Measurements from ENCODE around the gene SLC24A3.

Gene SLC24A3

GRCh38 chr20:19431316-19431700, 218.9 kb downstream of the SLC24A3 start:
- Mint-ChIP-seq H3K4me1 (peaks cover 82% of the 10 kb centered on the region), H3K27me3 (ENCODE audit: low read depth, poor library complexity) (peaks cover 3% of the 10 kb centered on the region), H3K36me3 (ENCODE audit: low read depth) (no peaks in the 10 kb centered on the region), H3K4me3 (no peak overlapping the region), H3K9me3 (no peaks in the 10 kb centered on the region), H3K27ac (no peak overlapping the region)
- no peak for TF ChIP-seq CTCF (IDR thresholded peaks at IDR 0.05)
- DNase-seq = no peak

DNA sequence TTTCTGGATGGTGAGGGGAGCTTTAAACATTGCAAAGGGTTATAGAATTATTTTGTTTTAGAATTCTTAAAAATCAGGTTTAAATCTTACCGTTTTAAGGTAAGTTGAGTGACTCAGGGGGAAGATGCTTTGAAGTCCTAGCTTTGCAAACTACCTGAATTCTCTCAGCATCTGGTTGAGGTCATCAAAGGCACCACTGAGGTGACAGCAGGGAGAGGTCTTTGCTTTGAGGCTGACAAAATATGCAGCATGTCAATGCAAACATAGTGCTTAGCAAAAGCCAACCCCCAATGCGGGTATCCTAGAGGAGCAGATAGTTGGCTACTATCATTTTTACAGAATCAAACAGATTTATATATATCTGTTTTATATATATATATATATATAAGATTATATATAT, 219.5 kb downstream of the SLC24A3 start:
- Mint-ChIP-seq H3K4me3 (no peak overlapping the region), H3K4me1 (peaks cover 77% of the 10 kb centered on the region), H3K27me3 (ENCODE audit: low read depth, poor library complexity) (peaks cover 5% of the 10 kb centered on the region), H3K36me3 (ENCODE audit: low read depth) (no peaks in the 10 kb centered on the region), H3K9me3 (peaks cover 3% of the 10 kb centered on the region), H3K27ac (no peak overlapping the region)
- no peak for DNase-seq
- TF ChIP-seq CTCF (IDR thresholded peaks at IDR 0.05) = no peak

- DNase-seq = no peak
- Mint-ChIP-seq H3K36me3 (ENCODE audit: low read depth) (no peaks in the 10 kb centered on the region), H3K4me1 (peaks cover 62% of the 10 kb centered on the region), H3K27ac (peak overlapping the region; percentile 62), H3K27me3 (ENCODE audit: low read depth, poor library complexity) (peaks cover 6% of the 10 kb centered on the region), H3K9me3 (peaks cover 7% of the 10 kb centered on the region), H3K4me3 (no peak overlapping the region)
- TF ChIP-seq CTCF (IDR thresholded peaks at IDR 0.05) = no peak
These were observed 221.2 kb downstream of the SLC24A3 start for GRCh38 chr20:19433371-19434350.

DNA sequence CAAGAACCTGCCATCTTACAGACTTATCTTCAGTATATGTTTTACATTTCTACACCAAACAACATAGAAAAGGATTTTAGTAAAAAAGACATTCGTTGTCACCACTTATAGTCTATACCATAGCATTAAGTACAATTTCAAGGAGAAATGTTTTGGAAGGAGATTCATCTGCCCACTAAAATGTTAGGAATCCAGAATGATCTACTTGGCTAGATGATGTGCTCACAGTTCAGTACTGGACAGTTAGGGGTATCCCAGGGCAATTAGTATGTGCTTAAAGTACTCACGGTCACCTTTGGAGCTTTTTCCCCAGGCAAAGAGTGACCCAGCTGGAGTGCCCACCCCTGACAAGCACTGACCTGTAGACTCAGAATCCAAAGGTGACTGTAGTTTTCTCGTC, 222.9 kb downstream of the SLC24A3 start:
- Mint-ChIP-seq H3K9me3 (peaks cover 7% of the 10 kb centered on the region), H3K36me3 (ENCODE audit: low read depth) (no peaks in the 10 kb centered on the region), H3K4me3 (no peak overlapping the region), H3K4me1 (peaks cover 62% of the 10 kb centered on the region), H3K27ac (no peak overlapping the region), H3K27me3 (ENCODE audit: low read depth, poor library complexity) (peaks cover 9% of the 10 kb centered on the region)
- no peak for DNase-seq
- TF ChIP-seq CTCF (IDR thresholded peaks at IDR 0.05) = no peak

DNA sequence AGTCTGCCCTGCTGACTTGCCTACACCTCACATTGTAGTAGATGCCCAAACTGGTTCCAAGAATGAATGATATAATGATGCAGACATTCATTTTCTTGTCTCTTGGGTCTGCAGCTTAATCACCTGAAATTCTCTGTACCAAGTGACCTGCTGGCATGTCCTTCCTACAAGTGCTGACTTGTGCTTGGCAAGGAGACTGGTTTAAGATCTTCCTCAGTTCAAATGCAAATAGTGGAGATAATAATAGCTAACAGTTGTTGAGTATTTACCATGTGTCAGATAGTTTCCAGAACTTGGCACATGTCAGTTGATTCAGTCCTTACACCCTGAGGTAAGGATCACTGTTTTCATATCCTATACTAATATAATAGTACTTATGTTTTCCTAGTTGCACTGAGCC, 223.4 kb downstream of the SLC24A3 start:
- TF ChIP-seq CTCF (IDR thresholded peaks at IDR 0.05) = no peak
- no peak overlapping the region for H3K27ac Mint-ChIP-seq
- no peak for DNase-seq
- H3K4me3 Mint-ChIP-seq = no peak overlapping the region
- H3K36me3 Mint-ChIP-seq (ENCODE audit: low read depth) = no peaks in the 10 kb centered on the region
- peaks cover 60% of the 10 kb centered on the region for H3K4me1 Mint-ChIP-seq
- peaks cover 7% of the 10 kb centered on the region for H3K27me3 Mint-ChIP-seq (ENCODE audit: low read depth, poor library complexity)
- peaks cover 7% of the 10 kb centered on the region for H3K9me3 Mint-ChIP-seq

DNA sequence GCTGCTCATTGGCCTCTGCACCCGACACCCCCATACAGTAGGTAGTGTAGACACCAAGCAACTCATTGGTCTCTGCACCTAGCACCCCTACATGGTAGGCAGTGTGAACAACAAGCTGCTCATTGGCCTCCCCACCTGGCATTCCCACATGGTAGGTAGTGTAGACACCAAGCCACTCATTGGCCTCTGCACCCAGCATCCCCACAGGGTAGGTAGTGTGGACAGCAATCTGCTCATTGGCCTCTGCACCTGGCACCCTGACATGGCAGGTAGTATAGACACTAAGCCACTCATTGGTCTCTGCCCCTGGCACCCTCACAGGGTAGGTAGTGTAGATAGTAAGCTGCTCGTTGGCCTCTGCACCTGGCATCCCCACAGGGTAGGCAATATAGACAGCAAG, 226.0 kb downstream of the SLC24A3 start:
- Mint-ChIP-seq H3K4me1 (peaks cover 42% of the 10 kb centered on the region), H3K4me3 (no peak overlapping the region), H3K27me3 (ENCODE audit: low read depth, poor library complexity) (peaks cover 6% of the 10 kb centered on the region), H3K9me3 (peaks cover 20% of the 10 kb centered on the region), H3K36me3 (ENCODE audit: low read depth) (peaks cover 8% of the 10 kb centered on the region), H3K27ac (no peak overlapping the region)
- no peak for DNase-seq
- TF ChIP-seq CTCF (IDR thresholded peaks at IDR 0.05) = no peak
